SK-N-SH (cell line): ENCODE data around the gene BFSP2.

Experiments used
- ELF1 ChIP-seq: IDR thresholded peaks from 2 replicates; pipeline ENCODE4 v1.4.0; 2012
- EP300 ChIP-seq, 2 experiments: IDR thresholded peaks; 2 replicates each; pipeline versions ENCODE4 v1.4.0 to v1.6.1; 2012; ENCODE audit warnings: borderline replicate concordance in 1 of 2, low read depth in 1 of 2, low read length in 1 of 2
- EZH2phosphoT487 ChIP-seq: fragments of 200-600 bp; sonication (generic); IDR thresholded peaks from 2 replicates; pipeline ENCODE4 v1.6.1; 2017; ENCODE audit warnings: low read depth, mixed run types, mild to moderate bottlenecking, antibody characterized with exemption, moderate library complexity, borderline replicate concordance
- JUND ChIP-seq: IDR thresholded peaks from 2 replicates; pipeline ENCODE4 v1.4.0; 2012

DNA sequence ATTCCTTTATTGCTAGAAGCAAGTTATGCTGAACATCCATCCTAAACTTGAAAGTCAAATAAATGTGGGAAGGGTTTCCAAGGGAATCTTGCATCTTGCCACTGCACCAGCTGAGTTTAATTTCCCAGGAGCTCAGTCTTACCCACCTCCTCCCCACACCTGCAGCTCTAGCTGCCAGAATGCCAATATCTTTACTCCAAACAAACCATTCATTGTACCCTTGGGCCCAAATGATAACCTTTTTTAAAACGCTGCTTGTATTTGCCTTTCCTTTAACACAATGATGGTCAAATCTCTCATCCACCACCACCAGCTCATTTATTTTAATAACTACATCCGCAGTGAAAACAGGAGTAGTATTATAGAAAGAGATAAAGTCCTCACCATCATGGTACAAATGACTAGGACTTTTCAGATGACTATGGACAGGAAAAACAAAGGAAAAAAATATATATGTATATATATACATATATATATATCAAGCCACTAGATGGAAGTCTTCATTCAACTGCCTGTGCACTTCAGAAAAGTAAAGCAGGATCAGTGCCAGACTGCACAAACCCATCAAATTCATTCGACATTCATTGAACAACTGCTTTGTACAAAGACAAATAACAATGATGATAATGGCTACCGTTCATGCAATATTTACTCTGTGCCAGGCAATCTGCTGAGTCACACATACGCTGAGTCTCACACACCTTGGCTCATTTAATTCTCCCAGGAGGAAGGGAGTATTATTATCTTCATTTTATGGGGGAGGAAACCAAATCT lies 44.0 kb downstream of the BFSP2 start:
- TF ChIP-seq EP300 (IDR thresholded peaks at IDR 0.05; ENCODE audit: borderline replicate concordance in 1 of 2, low read depth in 1 of 2, low read length in 1 of 2) (no peak), ELF1 (no peak), EZH2phosphoT487 (no peak), JUND (no peak)
